Measurements from ENCODE around the gene DNAJC30.

Gene DNAJC30

DNA sequence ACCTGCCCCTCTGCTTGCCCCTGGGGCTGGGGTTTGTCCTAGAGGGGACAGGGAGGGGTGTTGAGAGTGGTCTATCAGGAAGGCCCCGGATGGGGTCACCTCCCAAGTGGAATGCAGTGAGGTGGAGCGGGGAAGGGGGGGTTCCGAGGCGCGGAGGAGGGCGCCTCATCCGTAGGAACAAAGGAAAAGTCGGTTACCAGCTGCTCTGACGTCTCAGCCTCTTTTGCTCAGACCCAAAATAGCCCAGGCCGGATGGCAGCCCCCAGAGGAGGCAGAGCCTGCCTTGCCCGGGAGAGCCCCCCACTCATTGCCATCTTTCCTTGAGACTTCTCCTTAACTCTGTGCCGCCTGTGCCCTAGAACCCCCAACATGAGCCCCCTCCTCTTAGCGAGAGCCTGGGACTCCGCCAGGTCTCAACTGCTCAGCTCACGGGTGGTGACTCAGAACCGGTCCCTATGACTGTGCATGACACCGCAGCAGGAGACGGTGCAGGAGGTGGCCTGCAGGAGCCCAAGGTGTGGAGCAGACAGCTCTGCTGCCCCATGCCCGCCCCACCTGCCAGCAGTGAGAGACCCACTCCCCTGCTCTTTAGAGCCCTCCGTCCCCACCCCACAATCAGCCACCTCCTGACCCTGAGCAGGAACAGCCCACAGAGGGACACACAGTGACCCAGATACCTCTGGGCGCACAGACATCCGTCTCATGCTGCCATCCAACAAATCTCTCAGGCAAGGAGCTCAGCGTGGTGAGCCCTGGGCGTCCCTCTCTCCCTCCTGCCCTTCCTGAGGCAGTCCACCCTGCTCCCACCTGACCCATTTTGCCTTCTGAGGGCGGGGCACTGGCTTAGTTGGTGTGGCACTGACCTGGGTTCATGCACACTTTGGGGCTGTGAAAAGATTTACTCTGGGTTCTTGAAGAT lies 23.1 kb upstream of the DNAJC30 start:
- TF ChIP-seq, protein P1, sequence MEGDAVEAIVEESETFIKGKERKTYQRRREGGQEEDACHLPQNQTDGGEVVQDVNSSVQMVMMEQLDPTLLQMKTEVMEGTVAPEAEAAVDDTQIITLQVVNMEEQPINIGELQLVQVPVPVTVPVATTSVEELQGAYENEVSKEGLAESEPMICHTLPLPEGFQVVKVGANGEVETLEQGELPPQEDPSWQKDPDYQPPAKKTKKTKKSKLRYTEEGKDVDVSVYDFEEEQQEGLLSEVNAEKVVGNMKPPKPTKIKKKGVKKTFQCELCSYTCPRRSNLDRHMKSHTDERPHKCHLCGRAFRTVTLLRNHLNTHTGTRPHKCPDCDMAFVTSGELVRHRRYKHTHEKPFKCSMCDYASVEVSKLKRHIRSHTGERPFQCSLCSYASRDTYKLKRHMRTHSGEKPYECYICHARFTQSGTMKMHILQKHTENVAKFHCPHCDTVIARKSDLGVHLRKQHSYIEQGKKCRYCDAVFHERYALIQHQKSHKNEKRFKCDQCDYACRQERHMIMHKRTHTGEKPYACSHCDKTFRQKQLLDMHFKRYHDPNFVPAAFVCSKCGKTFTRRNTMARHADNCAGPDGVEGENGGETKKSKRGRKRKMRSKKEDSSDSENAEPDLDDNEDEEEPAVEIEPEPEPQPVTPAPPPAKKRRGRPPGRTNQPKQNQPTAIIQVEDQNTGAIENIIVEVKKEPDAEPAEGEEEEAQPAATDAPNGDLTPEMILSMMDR (IDR thresholded peaks at IDR 0.05; ENCODE audit: insufficient read depth, low read depth, low read length, missing control alignments): no peak
- H3K4me3 ChIP-seq (ENCODE audit: low read depth, low read length): no peak overlapping the region
- DNase-seq (ENCODE audit: low read depth): no peak

DNA sequence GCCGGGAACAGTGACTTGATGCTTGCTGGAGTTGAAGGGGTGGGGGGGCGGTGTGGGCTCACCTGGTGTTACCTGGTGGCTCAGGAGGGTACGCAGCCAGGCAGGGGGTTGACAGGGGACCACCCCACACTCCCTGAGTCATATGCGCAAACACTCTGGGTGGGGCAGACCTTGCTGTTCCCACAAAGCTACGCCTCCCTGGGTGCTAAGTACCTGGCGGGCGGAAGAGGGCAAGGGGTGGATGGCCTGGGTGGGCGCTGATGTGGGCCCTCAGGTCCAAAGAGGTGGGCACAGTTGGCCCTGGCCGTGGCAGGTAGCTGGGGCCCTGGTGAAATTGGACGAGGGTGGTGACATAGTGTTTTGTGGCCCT lies 22.3 kb upstream of the DNAJC30 start:
- TF ChIP-seq, protein P1 (IDR thresholded peaks at IDR 0.05; ENCODE audit: insufficient read depth, low read depth, low read length, missing control alignments): no peak
- H3K4me3 ChIP-seq (ENCODE audit: low read depth, low read length): no peak overlapping the region
- DNase-seq (ENCODE audit: low read depth): no peak

DNA sequence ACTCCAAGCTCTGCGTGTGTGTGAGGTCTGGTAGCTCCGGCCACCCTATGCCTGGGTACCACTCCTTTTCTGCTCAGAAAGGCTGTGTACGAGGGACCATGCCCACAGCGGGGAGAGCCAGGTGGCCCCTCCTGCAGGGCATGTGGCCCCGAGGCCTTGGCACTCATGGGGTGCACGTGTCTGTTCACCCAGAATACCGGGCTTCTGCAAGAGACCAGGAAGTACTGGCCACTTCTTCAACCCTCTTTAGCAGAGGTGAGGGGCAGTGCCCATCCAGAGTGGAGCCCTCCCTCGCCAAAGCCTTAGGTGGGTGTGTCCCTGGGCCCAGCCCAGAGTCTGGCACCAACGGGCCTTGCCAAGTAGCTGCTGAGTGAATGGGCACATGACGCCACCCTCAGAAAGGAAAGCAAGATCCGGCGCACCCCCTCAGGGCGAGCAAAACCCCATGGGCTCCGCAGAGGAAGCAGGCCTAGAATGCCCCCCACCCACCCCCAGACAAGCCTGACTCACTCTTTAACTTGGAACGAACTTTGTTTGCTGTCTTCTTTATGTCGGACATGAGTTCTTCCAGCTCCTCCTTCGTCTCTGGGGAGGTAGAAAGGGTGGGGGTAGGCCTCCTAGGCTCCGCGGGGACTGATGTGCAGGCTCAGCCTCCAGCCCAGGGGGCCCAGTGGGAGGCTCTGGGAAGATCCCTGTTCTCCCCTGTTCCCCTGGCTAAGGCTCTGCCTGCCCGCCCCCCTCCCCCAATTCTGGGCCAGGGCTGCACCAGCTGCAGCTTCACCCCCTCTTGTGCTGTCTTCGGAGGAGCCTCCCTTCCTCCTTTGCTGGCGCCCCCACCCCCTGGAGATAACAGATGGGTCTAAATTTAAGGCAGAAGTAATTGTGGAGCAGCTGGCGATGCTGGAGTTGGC lies 21.6 kb upstream of the DNAJC30 start:
- no peak for DNase-seq (ENCODE audit: low read depth)
- H3K4me3 ChIP-seq (ENCODE audit: low read depth, low read length): no peak overlapping the region
- TF ChIP-seq, protein P1 (IDR thresholded peaks at IDR 0.05; ENCODE audit: insufficient read depth, low read depth, low read length, missing control alignments): no peak

DNA sequence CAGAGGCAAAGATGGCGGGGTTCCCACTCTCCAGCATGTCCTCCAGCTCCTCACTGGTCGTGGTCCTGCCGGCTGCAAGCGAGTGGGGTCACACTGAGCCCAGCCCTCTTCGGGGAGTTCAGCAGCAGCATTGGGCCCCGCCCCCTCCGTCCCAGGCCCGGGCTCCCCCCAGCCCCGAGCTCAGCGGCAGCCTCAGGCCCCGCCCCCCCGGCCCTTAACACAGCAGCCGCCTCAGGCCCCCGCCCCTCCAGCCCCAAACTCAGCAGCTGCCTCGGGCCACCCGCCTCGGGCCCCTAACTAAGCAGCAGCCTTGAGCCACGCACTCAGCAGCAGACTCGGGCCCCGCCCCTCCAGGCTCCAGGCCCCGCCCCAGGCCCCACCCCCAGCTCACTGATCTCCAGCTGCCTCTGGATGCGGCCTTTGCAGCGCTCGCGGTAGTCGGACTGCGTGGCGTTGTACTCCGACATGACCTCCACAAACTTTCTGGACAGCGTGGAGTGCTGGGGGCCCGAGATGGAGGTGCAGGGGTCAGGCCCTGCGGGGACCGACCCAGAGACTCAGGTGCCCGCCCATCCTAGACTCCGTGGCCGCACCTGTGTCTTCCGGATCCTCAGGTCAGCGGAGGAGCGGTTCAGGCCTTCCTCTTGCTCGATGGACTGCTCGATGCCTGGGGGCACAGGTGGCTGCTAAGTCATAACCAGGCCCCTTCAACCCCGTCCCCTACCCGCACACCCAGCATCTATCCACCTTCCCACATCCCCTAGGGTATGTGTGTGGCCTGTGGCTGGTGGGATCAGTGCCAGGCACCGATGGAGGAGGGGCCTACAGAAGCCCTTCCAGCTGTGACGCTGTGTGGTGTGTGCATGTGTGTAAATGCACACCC lies 20.7 kb upstream of the DNAJC30 start:
- TF ChIP-seq, protein P1 (IDR thresholded peaks at IDR 0.05; ENCODE audit: insufficient read depth, low read depth, low read length, missing control alignments): no peak
- no peak overlapping the region for H3K4me3 ChIP-seq (ENCODE audit: low read depth, low read length)
- no peak for DNase-seq (ENCODE audit: low read depth)

DNA sequence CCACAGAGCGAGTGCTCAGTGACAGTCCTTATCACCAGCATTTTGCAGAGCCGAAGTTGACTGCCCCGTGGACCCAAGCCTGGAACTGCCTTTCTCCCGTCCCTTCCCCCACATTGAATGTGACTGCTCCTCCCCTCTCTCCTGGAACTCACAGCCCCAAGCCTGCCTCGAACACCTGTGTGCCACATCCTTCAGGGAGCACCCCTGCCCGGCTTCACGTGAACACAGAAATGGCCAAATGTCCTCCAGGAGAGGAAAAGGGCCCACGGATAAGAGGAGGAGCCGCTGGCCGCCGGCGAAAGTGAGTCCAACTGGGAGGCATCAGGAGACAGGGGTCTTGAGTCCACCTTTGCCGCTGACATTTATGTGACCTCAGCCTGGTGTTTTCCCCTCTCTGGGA lies 20.0 kb upstream of the DNAJC30 start:
- no peak overlapping the region for H3K4me3 ChIP-seq (ENCODE audit: low read depth, low read length)
- DNase-seq (ENCODE audit: low read depth): no peak
- TF ChIP-seq, protein P1 (IDR thresholded peaks at IDR 0.05; ENCODE audit: insufficient read depth, low read depth, low read length, missing control alignments): no peak

DNA sequence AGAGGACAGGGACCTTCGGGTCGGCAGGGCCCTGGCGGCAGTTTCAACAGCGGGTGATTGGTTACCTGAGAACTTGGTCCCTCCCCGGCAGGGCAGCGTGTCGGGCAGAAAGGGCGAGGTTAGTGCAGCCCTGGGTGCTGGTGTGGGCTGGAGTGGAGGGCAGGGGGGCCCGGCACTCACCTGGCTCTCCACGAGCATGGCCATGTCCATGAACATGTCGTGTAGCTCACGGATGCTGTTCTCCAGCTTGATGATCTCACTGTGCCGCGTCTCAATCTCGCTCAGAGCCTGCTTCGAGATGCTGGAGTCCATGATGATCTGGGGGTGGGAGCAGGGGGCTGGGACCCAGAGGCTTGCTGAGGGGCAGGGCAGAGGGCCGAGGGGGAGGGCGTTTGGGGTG lies 19.4 kb upstream of the DNAJC30 start:
- TF ChIP-seq, protein P1 (IDR thresholded peaks at IDR 0.05; ENCODE audit: insufficient read depth, low read depth, low read length, missing control alignments): no peak
- DNase-seq (ENCODE audit: low read depth): no peak
- no peak overlapping the region for H3K4me3 ChIP-seq (ENCODE audit: low read depth, low read length)

Data from GM12865 (cell line).